Measurements from ENCODE around the gene WDR64.

DNA sequence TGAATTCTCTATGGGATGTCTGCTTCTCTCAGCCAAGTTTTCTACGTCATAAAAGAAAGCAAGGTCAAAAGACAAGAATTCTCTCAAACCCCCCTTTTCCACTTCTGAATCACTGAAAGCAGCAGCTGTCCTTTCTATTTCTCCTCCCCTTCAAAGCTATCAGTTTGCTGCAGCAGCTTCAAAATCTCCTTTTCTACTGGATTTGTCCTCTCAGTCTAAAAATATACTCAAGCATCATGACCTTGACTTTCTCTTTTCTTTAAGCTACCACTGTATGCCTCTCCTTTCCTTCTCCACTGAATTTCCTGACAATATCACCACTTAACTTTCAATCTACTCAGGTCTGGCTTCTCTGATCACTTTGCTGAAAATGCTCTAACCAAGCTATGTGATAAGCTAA lies 1.9 kb downstream of the WDR64 start:
- TF ChIP-seq EP300 (IDR thresholded peaks at IDR 0.05): no peak
- TF ChIP-seq, protein P1, sequence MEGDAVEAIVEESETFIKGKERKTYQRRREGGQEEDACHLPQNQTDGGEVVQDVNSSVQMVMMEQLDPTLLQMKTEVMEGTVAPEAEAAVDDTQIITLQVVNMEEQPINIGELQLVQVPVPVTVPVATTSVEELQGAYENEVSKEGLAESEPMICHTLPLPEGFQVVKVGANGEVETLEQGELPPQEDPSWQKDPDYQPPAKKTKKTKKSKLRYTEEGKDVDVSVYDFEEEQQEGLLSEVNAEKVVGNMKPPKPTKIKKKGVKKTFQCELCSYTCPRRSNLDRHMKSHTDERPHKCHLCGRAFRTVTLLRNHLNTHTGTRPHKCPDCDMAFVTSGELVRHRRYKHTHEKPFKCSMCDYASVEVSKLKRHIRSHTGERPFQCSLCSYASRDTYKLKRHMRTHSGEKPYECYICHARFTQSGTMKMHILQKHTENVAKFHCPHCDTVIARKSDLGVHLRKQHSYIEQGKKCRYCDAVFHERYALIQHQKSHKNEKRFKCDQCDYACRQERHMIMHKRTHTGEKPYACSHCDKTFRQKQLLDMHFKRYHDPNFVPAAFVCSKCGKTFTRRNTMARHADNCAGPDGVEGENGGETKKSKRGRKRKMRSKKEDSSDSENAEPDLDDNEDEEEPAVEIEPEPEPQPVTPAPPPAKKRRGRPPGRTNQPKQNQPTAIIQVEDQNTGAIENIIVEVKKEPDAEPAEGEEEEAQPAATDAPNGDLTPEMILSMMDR (IDR thresholded peaks at IDR 0.05): no peak

All from upper lobe of left lung (tissue), 4 donors.